ENCODE results near the gene OBP2A.

GRCh38 chr9:135588886-135589595, 43.1 kb downstream of the OBP2A start:
- TF ChIP-seq EZH2 (IDR thresholded peaks at IDR 0.05; ENCODE audit: low read length, missing control alignments) (no peak), CTCF (conservative IDR thresholded peaks at IDR 0.05 in 1 of 2, IDR thresholded peaks at IDR 0.05 in 1 of 2; ENCODE audit: low read depth in 1 of 2, low read length in 2 of 2) (no peak)

All from fibroblast of lung (primary cell).